ENCODE measurements around the gene KRTAP29-1. TPM values are rescaled to one million over a fixed set of nuclear protein-coding genes. Genes with fewer than 3 reads are reported as not detected.
A peak's percentile ranks its signal among the peaks of the same experiment; 100 is the strongest.

The KRTAP29-1 gene
- total and polyA plus RNA-seq, 2 donors (not counting 1 experiment from before 2014, with no cell fraction given), result not detected

GRCh38 chr17:41332239-41332638, 29.6 kb upstream of the KRTAP29-1 start:
- H3K4me3 ChIP-seq (replicated peaks in 1 of 4; ENCODE audit: control extremely low read depth in 1 of 4, insufficient read depth in 1 of 4, low read depth in 3 of 4, low read length in 4 of 4), result no peak overlapping the region
- no peaks in the 10 kb centered on the region for H3K9me3 ChIP-seq (ENCODE audit: control insufficient read depth, insufficient read depth, low read depth, low read length)
- H3K9ac ChIP-seq (ENCODE audit: insufficient read depth, low read length), result no peak overlapping the region
- no peak overlapping the region for H3K27ac ChIP-seq (ENCODE audit: insufficient read depth, low read length)
- no peak for DNase-seq (ENCODE audit: low read depth in 2 of 2)
- no peak overlapping the region for H2AFZ ChIP-seq (ENCODE audit: low read length)
- H3K27me3 ChIP-seq (ENCODE audit: control insufficient read depth, insufficient read depth, low read length), result peaks cover 4% of the 10 kb centered on the region
- no peaks in the 10 kb centered on the region for H3K79me2 ChIP-seq (ENCODE audit: control insufficient read depth, insufficient read depth, low read length)
- no peaks in the 10 kb centered on the region for H3K36me3 ChIP-seq (ENCODE audit: control insufficient read depth, insufficient read depth, low read length)
- no peak overlapping the region for H3K4me2 ChIP-seq (ENCODE audit: extremely low read depth, insufficient read depth, low read length)
- H4K20me1 ChIP-seq (ENCODE audit: control insufficient read depth, extremely low read depth, insufficient read depth, low read length), result no peaks in the 10 kb centered on the region
- H3K4me1 ChIP-seq (ENCODE audit: control insufficient read depth, extremely low read depth, insufficient read depth, low read length), result no peaks in the 10 kb centered on the region
- TF ChIP-seq EZH2 (IDR thresholded peaks at IDR 0.05; ENCODE audit: low read length, missing control alignments) (no peak), CTCF (conservative IDR thresholded peaks at IDR 0.05 in 1 of 2, IDR thresholded peaks at IDR 0.05 in 1 of 2; ENCODE audit: low read depth in 1 of 2, low read length in 2 of 2) (no peak)

- H3K36me3 ChIP-seq (ENCODE audit: control insufficient read depth, insufficient read depth, low read length), result no peaks in the 10 kb centered on the region
- no peak for TF ChIP-seq EZH2 (IDR thresholded peaks at IDR 0.05; ENCODE audit: low read length, missing control alignments)
- TF ChIP-seq CTCF (conservative IDR thresholded peaks at IDR 0.05 in 1 of 2, IDR thresholded peaks at IDR 0.05 in 1 of 2; ENCODE audit: low read depth in 1 of 2, low read length in 2 of 2), result no peak
- no peak for DNase-seq (ENCODE audit: low read depth in 2 of 2)
Observed at GRCh38 chr17:41331606-41332005, 29.0 kb upstream of the KRTAP29-1 start.

GRCh38 chr17:41329279-41329948, 26.8 kb upstream of the KRTAP29-1 start:
- Histone ChIP-seq H3K4me1 (ENCODE audit: control insufficient read depth, extremely low read depth, insufficient read depth, low read length) (no peaks in the 10 kb centered on the region), H3K79me2 (ENCODE audit: control insufficient read depth, insufficient read depth, low read length) (no peaks in the 10 kb centered on the region), H3K36me3 (ENCODE audit: control insufficient read depth, insufficient read depth, low read length) (no peaks in the 10 kb centered on the region), H3K4me3 (replicated peaks in 1 of 4; ENCODE audit: control extremely low read depth in 1 of 4, insufficient read depth in 1 of 4, low read depth in 3 of 4, low read length in 4 of 4) (no peak overlapping the region), H4K20me1 (ENCODE audit: control insufficient read depth, extremely low read depth, insufficient read depth, low read length) (no peaks in the 10 kb centered on the region), H2AFZ (ENCODE audit: low read length) (peak overlapping the region; percentile 35), H3K27me3 (ENCODE audit: control insufficient read depth, insufficient read depth, low read length) (no peaks in the 10 kb centered on the region), H3K9ac (ENCODE audit: insufficient read depth, low read length) (no peak overlapping the region), H3K27ac (ENCODE audit: insufficient read depth, low read length) (no peak overlapping the region), H3K9me3 (ENCODE audit: control insufficient read depth, insufficient read depth, low read depth, low read length) (no peaks in the 10 kb centered on the region), H3K4me2 (ENCODE audit: extremely low read depth, insufficient read depth, low read length) (no peak overlapping the region)
- TF ChIP-seq EZH2 (IDR thresholded peaks at IDR 0.05; ENCODE audit: low read length, missing control alignments) (no peak), CTCF (conservative IDR thresholded peaks at IDR 0.05 in 1 of 2, IDR thresholded peaks at IDR 0.05 in 1 of 2; ENCODE audit: low read depth in 1 of 2, low read length in 2 of 2) (peak; percentile 79 to 83)
- DNase-seq (ENCODE audit: low read depth in 2 of 2), result peak; percentile 33 to 39

More at GRCh38 chr17:41331606-41332005, 29.0 kb upstream of the KRTAP29-1 start:
- Histone ChIP-seq H3K79me2 (ENCODE audit: control insufficient read depth, insufficient read depth, low read length) (no peaks in the 10 kb centered on the region), H3K4me1 (ENCODE audit: control insufficient read depth, extremely low read depth, insufficient read depth, low read length) (no peaks in the 10 kb centered on the region), H3K4me3 (replicated peaks in 1 of 4; ENCODE audit: control extremely low read depth in 1 of 4, insufficient read depth in 1 of 4, low read depth in 3 of 4, low read length in 4 of 4) (no peak overlapping the region), H3K27me3 (ENCODE audit: control insufficient read depth, insufficient read depth, low read length) (peaks cover 4% of the 10 kb centered on the region), H3K9me3 (ENCODE audit: control insufficient read depth, insufficient read depth, low read depth, low read length) (no peaks in the 10 kb centered on the region), H3K4me2 (ENCODE audit: extremely low read depth, insufficient read depth, low read length) (no peak overlapping the region), H2AFZ (ENCODE audit: low read length) (no peak overlapping the region), H3K27ac (ENCODE audit: insufficient read depth, low read length) (no peak overlapping the region), H3K9ac (ENCODE audit: insufficient read depth, low read length) (no peak overlapping the region), H4K20me1 (ENCODE audit: control insufficient read depth, extremely low read depth, insufficient read depth, low read length) (no peaks in the 10 kb centered on the region)

All from fibroblast of lung (primary cell).